D341Med (cell line): ENCODE data around the gene ZNF219.

Experiments used
- DNase-seq: peaks from one replicate; pipeline ENCODE4 v3.0.0; 2012; ENCODE audit warnings: low spot score

Gene ZNF219

GRCh38 chr14:21098076-21098891 lies at the start of gene ZNF219:
Gene ZNF219, minus strand, starts transcription at chr14:21098655. Its CDS starts 5,064 bp downstream, at chr14:21093591.
- DNase-seq, result peak; percentile 80

- no peak for DNase-seq
Measured at GRCh38 chr14:21145437-21145836, 47.0 kb upstream of the ZNF219 start.

DNA sequence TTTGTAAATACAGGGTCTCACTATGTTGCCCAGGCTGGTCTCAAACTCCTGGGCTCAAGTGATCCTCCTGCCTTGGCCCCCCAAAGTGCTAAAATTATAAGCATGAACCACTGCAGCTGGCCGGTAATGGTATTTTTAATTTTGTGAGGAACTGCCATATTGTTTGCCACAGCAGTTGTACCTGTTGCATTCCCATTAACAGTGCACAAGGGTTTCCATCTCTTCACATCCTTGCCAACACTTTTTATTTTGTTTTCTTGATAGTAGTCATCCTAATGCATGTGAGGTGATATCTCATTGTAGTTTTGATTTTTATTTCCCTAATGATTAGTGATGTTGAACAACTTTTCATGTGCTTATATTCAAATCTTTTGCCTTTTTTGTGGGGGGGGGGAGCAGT lies 43.9 kb upstream of the ZNF219 start:
- DNase-seq, result no peak

GRCh38 chr14:21136024-21136423 lies 37.6 kb upstream of the ZNF219 start:
- peak; percentile 42 for DNase-seq

DNA sequence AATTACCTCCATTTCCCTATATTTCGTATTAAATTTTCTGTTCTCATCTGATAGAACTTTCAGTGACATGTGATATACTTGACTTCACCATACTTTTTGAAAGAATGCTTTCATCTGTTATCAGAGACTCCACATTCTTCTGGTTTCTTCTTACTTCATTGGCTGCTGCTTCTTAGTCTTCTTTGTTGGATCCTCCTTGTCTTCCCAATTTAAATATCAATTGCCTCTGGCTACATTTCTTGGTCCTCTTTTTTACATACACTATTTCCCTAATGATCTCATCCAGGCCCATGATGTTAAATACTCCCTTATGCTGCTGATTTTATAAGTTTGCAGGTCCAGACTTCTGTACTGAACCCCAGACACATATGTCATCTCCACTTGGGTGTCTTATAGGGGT lies 35.4 kb upstream of the ZNF219 start:
- DNase-seq, result no peak

DNA sequence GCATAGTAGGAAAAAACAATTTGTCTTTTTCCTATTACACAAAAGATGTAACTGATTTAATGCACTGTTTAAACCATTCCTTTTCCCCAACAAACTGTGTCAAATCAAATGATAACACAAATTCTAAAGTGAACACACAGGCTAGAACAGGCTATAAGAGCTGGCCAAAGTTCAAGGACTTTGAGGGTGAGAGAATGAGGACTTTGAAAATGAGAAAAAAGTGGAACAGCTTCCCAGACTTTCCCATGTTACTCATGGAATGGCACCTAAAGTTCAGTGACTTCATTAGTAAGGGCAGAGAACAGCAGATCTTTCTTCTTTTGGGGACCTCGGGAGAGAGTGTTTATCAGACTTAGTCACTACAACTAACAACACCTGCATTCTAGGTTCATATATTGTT lies 25.0 kb upstream of the ZNF219 start:
- DNase-seq, result no peak

GRCh38 chr14:21121122-21121521 lies 22.7 kb upstream of the ZNF219 start:
- DNase-seq, result no peak

DNA sequence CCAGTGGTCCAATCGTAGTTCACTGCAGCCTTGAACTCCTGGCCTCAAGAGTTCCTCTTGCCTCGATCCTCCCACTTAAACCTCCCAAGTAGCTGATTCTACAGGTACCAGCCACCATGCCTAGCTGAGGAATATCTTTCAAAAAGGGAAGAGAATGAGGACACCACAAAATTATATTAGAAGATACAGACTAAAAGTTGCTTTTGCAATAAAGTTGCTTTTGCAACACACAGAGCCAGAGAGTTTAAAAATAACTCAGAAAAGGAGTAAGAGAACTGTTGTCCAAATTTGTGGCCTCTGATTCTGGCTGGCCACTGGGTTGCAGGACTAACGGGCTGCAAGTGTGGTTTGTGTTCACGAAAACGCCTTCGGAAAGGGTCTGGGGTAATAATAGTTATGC lies 22.2 kb upstream of the ZNF219 start:
- DNase-seq, result no peak

- no peak for DNase-seq
Measured at GRCh38 chr14:21118933-21119332, 20.5 kb upstream of the ZNF219 start.

- DNase-seq, result no peak
Measured at GRCh38 chr14:21113369-21113768, 14.9 kb upstream of the ZNF219 start.

DNA sequence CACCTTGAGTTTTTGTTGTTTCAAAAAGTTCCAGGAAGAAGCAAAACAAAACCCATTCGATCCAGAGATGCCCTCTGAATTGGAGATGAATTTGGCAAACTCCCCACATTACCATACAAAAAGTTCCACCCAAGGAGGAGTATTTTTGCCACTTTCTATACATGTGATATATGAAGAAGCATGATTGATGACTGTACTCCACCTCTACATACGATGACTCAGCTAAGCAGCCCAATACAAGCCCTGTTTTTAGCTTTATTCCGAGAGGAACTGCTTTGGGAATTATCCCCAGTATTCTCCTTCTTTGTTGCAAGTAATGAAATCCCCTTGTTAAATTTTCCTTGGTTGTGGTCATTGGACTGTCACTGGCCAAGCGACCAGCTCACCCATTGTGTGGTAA lies 13.8 kb upstream of the ZNF219 start:
- no peak for DNase-seq

DNA sequence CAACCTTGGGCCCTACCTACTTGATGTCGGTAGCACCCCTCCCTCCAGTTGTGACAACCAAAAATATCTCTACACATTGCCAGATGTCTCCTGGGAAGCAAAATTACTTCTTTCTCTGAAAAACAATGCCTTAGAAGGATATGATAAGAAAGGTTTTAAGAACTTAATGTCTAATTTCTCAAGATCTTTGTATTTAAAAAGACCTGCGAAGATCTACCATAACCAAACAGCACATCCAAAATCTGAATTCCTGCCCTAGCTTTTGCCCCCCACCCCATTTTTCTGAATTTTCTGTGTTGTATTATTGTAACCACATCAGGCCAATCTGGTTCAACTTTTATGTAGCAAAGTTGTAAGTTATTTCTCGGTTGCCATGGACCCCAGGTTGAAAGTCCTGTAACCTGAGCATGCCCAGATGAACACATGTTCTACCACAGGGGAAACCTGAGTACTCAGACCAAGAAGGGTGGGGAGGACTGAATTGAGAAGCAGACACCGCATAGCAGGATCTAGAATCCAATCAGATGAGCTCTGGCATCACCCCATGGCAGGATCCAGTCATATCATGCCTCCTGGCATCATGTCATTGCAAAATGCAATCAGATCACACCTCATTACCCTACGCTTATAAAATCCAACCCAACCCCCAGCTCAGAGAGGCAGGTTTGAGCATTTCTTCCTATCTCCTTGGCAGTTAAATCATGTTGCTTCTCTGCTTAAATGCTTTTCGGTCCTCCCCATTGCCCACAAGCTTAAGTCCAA lies 11.1 kb upstream of the ZNF219 start:
- no peak for DNase-seq

- no peak for DNase-seq
Measured at GRCh38 chr14:21108791-21109190, 10.3 kb upstream of the ZNF219 start.

DNA sequence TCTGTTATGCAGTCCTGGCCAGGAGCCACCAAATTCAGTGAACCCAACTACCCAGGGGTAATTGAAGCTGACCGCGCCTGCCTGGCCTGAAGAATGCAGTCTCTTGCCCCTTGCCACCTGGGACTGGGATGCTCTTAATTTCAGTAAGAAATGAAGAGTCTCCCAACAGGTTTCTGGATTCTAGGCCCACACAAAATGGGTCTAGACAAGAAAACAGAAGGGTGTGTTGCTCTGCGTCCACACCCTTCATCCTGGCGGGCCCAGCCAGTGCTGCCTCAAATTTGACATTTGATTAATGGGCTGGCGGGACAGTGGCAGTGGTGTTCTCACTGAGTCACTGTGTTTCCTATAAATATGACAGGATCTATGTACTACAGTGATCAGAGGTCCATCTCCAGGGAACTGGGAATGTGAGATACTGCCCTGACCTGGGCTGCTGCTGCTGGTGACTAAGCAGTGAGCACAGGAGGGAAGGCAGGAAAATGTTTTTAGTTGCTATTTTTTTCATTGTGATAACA lies 8.9 kb upstream of the ZNF219 start:
- DNase-seq, result no peak

DNA sequence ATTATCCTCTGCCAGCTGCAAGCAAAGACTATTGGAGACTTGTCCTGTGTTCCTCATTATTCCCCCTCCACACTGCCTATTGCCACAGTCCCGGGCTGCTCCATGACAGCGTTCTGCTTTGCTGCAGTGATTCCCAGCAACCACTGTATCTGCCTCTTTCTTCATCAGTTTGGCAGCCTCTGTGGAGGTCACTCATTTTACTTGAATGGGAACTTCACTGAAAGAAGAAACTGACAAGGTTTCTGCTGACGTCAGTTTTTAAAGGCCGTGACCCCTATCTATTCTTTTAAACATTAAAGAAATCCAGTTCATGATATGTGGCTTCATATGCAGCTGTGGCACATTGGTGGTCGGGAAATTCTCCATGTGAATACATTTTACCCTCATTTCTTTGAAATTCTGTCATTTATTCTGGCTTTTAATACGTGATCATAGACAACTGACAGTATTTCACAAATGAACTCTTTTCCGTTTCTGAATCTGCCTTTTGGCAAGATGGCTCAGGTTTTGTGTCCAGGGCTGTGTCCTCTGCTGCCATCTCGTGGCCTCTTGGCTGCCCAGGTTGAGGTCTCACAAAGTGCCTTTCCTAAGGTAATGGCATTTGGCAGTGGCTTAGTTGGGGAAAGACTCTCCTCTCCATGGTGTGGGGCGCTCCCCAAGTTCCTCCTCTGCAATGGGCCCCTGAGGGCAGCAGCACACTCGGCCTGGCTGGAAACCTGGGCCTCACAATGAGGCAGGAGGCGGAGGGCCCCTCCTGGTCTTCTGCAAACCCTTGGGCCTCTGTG lies 8.2 kb upstream of the ZNF219 start:
- peak; percentile 77 for DNase-seq

DNA sequence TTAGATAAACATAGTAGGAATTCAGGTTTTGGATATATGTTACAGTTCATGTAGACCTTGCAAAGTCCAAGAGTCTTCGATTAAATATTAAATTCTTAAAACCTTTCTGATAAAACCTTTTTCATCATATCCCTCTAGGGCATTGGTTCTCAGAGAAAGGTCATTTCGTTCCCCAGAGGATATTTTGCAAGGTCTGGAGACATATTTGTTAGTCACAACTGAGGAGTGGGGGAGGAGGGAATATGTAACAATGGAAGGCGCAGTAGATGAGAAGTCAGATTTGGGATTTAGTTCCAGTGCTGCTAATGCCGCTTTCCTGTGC lies 7.7 kb upstream of the ZNF219 start:
- no peak for DNase-seq

DNA sequence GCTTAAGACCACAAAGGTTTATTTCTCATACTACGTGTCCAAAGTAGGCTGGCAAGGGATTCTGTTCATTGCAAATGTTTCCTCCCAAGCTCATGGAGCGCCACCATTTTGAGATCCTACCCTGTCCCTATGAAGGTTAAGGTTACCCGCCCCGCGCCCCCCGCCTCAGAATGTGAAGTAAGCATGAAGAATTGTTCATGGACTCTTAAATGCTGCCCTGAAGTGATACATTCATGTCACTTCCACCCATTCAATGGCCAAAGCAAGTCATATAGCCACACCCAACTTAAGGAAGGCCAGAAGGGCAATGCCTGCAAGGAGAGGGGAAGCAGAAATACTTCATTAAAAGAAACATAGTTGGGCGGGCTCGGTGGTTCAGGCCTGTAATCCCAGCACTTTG lies 6.6 kb upstream of the ZNF219 start:
- DNase-seq, result no peak

DNA sequence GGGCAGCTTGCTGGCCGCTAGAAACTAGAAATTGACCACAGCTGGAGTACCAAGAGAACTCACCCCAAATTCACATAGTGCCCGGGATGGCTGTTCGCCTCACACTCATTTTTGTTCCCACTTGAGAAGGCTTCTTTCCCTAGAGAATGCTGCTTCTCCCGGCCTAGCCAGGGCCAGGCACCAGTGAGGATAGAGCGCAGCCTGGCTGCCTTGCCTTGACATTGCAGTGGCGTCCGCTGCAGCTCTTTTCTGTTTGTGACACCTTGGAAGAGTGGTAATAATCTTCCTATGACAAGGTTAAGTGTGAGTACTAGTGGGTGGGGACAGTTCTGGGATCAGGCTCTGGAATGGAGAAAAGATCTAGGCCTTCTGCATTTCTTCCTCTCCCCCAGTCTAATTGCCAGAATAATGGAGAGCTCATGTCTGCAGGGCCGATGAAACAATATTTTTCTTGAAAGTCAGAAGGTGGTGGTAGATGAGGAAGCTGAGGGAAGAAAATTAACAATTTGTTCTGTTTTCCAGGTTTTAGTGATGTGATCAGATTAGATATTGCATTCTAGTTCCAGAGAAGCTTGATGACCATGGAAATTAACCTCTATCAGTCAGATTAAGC lies 6.1 kb upstream of the ZNF219 start:
- DNase-seq, result peak; percentile 85

GRCh38 chr14:21103710-21104447 lies 5.4 kb upstream of the ZNF219 start:
- DNase-seq, result peak; percentile 92

DNA sequence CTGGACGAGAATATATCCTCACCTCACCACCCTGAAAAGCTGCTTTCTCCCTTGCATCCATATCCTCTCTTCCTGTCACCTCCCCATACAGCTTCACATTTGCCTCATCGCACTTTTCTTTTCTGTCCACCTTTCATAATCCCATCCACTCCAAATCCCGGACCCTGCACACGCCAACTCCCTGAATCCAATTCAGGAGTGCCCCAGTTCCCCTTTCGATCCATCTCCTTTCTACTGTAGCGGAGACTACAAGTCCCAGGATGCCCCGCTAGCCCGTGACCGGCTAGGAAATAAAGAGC lies 4.9 kb upstream of the ZNF219 start:
- no peak for DNase-seq

DNA sequence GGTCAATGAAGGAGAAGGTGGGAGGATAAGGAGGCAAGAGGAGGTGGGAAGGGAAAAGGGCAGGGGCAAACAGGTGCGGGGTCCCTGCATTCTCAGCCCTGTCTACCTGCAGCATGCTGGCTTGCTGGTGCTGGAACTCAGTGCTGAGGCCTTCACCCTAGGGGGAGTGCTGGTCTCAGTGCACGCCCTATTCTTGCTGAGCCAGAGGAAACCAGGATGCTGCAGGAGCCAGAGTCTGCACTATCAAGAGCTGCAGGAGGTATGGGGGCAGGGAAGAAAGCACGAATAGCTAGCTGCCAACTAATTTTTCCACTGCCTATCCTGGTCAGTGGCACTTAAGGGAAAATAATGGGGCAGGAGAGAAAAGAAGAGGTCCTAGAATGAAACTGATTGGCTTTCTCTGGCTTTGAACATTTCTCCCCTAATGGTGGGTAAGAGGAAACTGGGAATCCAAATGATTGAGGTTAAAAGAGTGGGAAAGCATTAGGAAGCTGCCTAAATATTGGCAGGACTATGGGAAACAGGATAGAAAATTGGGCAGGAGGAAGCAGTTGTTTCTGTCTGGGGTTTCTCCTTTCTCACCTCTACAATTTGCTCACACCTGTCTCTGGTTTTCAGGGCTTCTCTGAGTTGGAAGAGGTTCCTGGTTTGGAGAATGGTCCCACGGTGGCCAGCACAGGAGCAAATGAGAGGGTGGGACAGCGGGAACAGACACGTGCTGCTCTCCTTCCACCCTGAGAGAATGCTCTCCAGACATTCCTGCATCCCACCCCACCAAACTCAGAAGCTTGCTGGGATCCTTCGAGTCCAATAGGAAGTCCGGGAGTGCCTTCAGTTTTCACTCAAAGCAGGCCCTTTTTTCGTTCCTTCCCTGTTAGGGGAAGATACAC lies 4.3 kb upstream of the ZNF219 start:
- no peak for DNase-seq
